ENCODE data around the gene SYT7.

- no peak for TF ChIP-seq POLR2A (IDR thresholded peaks at IDR 0.05; ENCODE audit: low read depth)
- TF ChIP-seq, protein P1, sequence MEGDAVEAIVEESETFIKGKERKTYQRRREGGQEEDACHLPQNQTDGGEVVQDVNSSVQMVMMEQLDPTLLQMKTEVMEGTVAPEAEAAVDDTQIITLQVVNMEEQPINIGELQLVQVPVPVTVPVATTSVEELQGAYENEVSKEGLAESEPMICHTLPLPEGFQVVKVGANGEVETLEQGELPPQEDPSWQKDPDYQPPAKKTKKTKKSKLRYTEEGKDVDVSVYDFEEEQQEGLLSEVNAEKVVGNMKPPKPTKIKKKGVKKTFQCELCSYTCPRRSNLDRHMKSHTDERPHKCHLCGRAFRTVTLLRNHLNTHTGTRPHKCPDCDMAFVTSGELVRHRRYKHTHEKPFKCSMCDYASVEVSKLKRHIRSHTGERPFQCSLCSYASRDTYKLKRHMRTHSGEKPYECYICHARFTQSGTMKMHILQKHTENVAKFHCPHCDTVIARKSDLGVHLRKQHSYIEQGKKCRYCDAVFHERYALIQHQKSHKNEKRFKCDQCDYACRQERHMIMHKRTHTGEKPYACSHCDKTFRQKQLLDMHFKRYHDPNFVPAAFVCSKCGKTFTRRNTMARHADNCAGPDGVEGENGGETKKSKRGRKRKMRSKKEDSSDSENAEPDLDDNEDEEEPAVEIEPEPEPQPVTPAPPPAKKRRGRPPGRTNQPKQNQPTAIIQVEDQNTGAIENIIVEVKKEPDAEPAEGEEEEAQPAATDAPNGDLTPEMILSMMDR (IDR thresholded peaks at IDR 0.05): no peak
- no peak for TF ChIP-seq EP300 (IDR thresholded peaks at IDR 0.05)
Measured at GRCh38 chr11:61510166-61510919, 70.5 kb downstream of the SYT7 start.

Measured in esophagus muscularis mucosa (tissue), 4 donors.